CD4-positive, alpha-beta T cell treated with Interleukin-15 for 1 hour (primary cell): Measurements from ENCODE around the gene DPP6.
"Not testable (repeated sequence)": the region's sequence is repeated elsewhere in the genome, so short reads cannot be mapped to it uniquely, and the experiment has no call there.

ENCODE experiments used
- DNase-seq: peaks from one replicate; pipeline ENCODE4 v3.0.0-alpha.2; 2020

DPP6 gene

GRCh38 chr7:154633641-154634040 is 581.4 kb downstream of the DPP6 start:
- no peak for DNase-seq

GRCh38 chr7:154638286-154638685 is 586.1 kb downstream of the DPP6 start:
- no peak for DNase-seq

- no peak for DNase-seq
Measured at GRCh38 chr7:154640266-154640865, 588.2 kb downstream of the DPP6 start.

GRCh38 chr7:154640917-154641316 is 588.7 kb downstream of the DPP6 start:
- DNase-seq: no peak

- DNase-seq: no peak
Measured at GRCh38 chr7:154644366-154644765, 592.2 kb downstream of the DPP6 start.

- DNase-seq: no peak
Measured at GRCh38 chr7:154646126-154647013, 594.2 kb downstream of the DPP6 start.

- DNase-seq: no peak
Measured at GRCh38 chr7:154647625-154648024, 595.4 kb downstream of the DPP6 start.

GRCh38 chr7:154649015-154649414 is 596.8 kb downstream of the DPP6 start:
- DNase-seq: no peak

GRCh38 chr7:154649434-154649833 is 597.2 kb downstream of the DPP6 start:
- DNase-seq: no peak

GRCh38 chr7:154650275-154650674 is 598.1 kb downstream of the DPP6 start:
- no peak for DNase-seq

- DNase-seq: no peak
Measured at GRCh38 chr7:154651501-154651900, 599.3 kb downstream of the DPP6 start.

- DNase-seq: no peak
Measured at GRCh38 chr7:154652564-154652963, 600.4 kb downstream of the DPP6 start.

- no peak for DNase-seq
Measured at GRCh38 chr7:154653281-154653680, 601.1 kb downstream of the DPP6 start.

GRCh38 chr7:154656618-154657017 is 604.4 kb downstream of the DPP6 start:
- no peak for DNase-seq

GRCh38 chr7:154666768-154667167 is 614.6 kb downstream of the DPP6 start:
- DNase-seq: no peak

GRCh38 chr7:154672659-154673415 is 620.6 kb downstream of the DPP6 start:
- DNase-seq: no peak

GRCh38 chr7:154674191-154674590 is 622.0 kb downstream of the DPP6 start:
- DNase-seq: no peak

GRCh38 chr7:154675560-154675959 is 623.4 kb downstream of the DPP6 start:
- DNase-seq: no peak

- DNase-seq: not testable (repeated sequence)
Measured at GRCh38 chr7:154676033-154676421, 623.8 kb downstream of the DPP6 start.

GRCh38 chr7:154676422-154677073 is 624.4 kb downstream of the DPP6 start:
- no peak for DNase-seq

- no peak for DNase-seq
Measured at GRCh38 chr7:154677454-154677853, 625.3 kb downstream of the DPP6 start.

GRCh38 chr7:154678001-154678550 is 625.9 kb downstream of the DPP6 start:
- DNase-seq: not testable (repeated sequence)
